ENCODE measurements around the gene TMEM258. TPM values are rescaled to one million over a fixed set of nuclear protein-coding genes. Genes with fewer than 3 reads are reported as not detected.

TMEM258 gene
- total and polyA plus RNA-seq, 2 of the 4 experiments (the other 2 are of a cell fraction): 107 to 280 TPM

GRCh38 chr11:61791737-61792309, 576 bp downstream of the TMEM258 start:
- in situ Hi-C loops (cut with MboI; ENCODE audit: low sequenced_read_pairs): loop anchor here (10.0 kb wide), 1 partner anchor 313 kb away; no protein-coding TSS in a partner anchor

More at GRCh38 chr11:61791737-61792309, 576 bp downstream of the TMEM258 start:
- POLR2A ChIA-PET (ENCODE audit: unreplicated experiment): interaction anchor here (1.0 to 1.1 kb wide), 2 partner anchors 14 to 23 kb away, joined by 3 read pairs; no protein-coding TSS in a partner anchor
- peak overlapping the region; percentile 94 for H3K23ac ChIP-seq (ENCODE audit: low read depth, low read length)
- H3K4me3 ChIP-seq (ENCODE audit: insufficient read depth, low read depth, low read length): peak overlapping the region; percentile 74
- CTCF ChIA-PET: no interaction called here
- peak overlapping the region; percentile 67 for H2AK5ac ChIP-seq (ENCODE audit: low read depth, low read length)
- TF ChIP-seq NFE2L2 (IDR thresholded peaks at IDR 0.05; ENCODE audit: low read depth, low read length) (no peak), POLR2A (IDR thresholded peaks at IDR 0.05; ENCODE audit: low read depth, low read length) (peak; percentile 88)
- H3K56ac ChIP-seq (ENCODE audit: extremely low read depth, insufficient read depth, low read length): peak overlapping the region; percentile 97
- peak overlapping the region; percentile 100 for H2BK5ac ChIP-seq (ENCODE audit: low read depth, low read length, poor library complexity, severe bottlenecking)
- ATAC-seq (ENCODE audit: low read depth) (peak; percentile 58), DNase-seq (peak; percentile 95)
- H3K4me1 ChIP-seq (ENCODE audit: control insufficient read depth, insufficient read depth, low read length): peaks cover 3% of the 10 kb centered on the region
- peak overlapping the region; percentile 98 for H3K27ac ChIP-seq (ENCODE audit: insufficient read depth, low read length)
- H2BK120ac ChIP-seq (ENCODE audit: low read depth, low read length): peak overlapping the region; percentile 78; the same call in 1 of the 2 replicates
- peak overlapping the region; percentile 99 for H2AK9ac ChIP-seq (replicated peaks; ENCODE audit: low read depth, low read length, poor library complexity)
- H3K9ac ChIP-seq (ENCODE audit: low read depth, low read length): peak overlapping the region; percentile 99
- H2BK20ac ChIP-seq (ENCODE audit: low read depth, low read length): no peak overlapping the region
- H2BK15ac ChIP-seq (ENCODE audit: low read depth, low read length): peak overlapping the region; percentile 99; the same call in 2 of the 3 replicates
- H3K14ac ChIP-seq (replicated peaks; ENCODE audit: low read depth, low read length): peak overlapping the region; percentile 99
- peak overlapping the region; percentile 29 for H3K4me2 ChIP-seq (ENCODE audit: low read depth, low read length)
- H3K9me3 ChIP-seq (ENCODE audit: control insufficient read depth, insufficient read depth, low read length): no peaks in the 10 kb centered on the region
- BruUV-seq (replicated peaks): TSS peak; percentile 91
- peak overlapping the region; percentile 96 for H3K4ac ChIP-seq (ENCODE audit: low read depth, low read length)
- H4K8ac ChIP-seq (ENCODE audit: low read depth in 2 of 2, low read length in 2 of 2): peak overlapping the region; percentile 90 to 97
- intact Hi-C loops (cut with micrococcal nuclease) (no loop called here), dilution Hi-C loops (cut with HindIII; ENCODE audit: low sequenced_read_pairs, unreplicated experiment) (no loop called here)
- no peaks in the 10 kb centered on the region for H3K9me1 ChIP-seq (ENCODE audit: insufficient read depth, low read length)
- H4K20me1 ChIP-seq (ENCODE audit: insufficient read depth, low read length): peaks cover 6% of the 10 kb centered on the region
- peak overlapping the region; percentile 54 for H3K18ac ChIP-seq (ENCODE audit: low read depth, low read length)
- WGBS, 2 experiments (ENCODE audit: extremely low coverage in 2 of 2, insufficient read length in 1 of 2): no CpG with 5 or more reads among the region's 14 CpGs
- H3K27me3 ChIP-seq (ENCODE audit: control insufficient read depth, insufficient read depth, low read length): no peaks in the 10 kb centered on the region
- peak overlapping the region; percentile 100 for H2AFZ ChIP-seq (replicated peaks; ENCODE audit: low read length, poor library complexity)
- H3K79me1 ChIP-seq (ENCODE audit: low read depth in 1 of 2, low read length in 2 of 2): peaks cover 28 to 59% of the 10 kb centered on the region in 2 experiments
- peak overlapping the region; percentile 70 for H4K5ac ChIP-seq (ENCODE audit: low read depth, low read length)
- H3K36me3 ChIP-seq (ENCODE audit: control insufficient read depth, insufficient read depth, low read length): peaks cover 42% of the 10 kb centered on the region
- H4K91ac ChIP-seq (ENCODE audit: insufficient read depth, low read depth, low read length): peak overlapping the region; percentile 95

Data from IMR-90 (cell line).